Activated T-helper 9 cell treated with anti-CD3 and anti-CD28 coated beads, Interleukin-2, amount 50 U/mL, for 16 hours (primary cell): Measurements from ENCODE around the gene THOC6.

ENCODE experiments used
- DNase-seq: peaks from one replicate; pipeline ENCODE4 v3.0.0-alpha.2; 2020; ENCODE audit warnings: low read depth

Gene THOC6

GRCh38 chr16:3023669-3024478, at the start of gene THOC6, which contains the start of gene HCFC1R1:
THOC6 (plus strand) TSS chr16:3024035; CDS start chr16:3024327, 292 bp downstream.
HCFC1R1 (minus strand) TSS chr16:3023942; CDS start chr16:3023941, 1 bp downstream.
- DNase-seq, result peak; percentile 93

GRCh38 chr16:2974319-2975056, 49.3 kb upstream of the THOC6 start:
- DNase-seq, result no peak

GRCh38 chr16:2975161-2975795, 48.6 kb upstream of the THOC6 start:
- DNase-seq, result no peak

GRCh38 chr16:2976201-2976600, 47.6 kb upstream of the THOC6 start:
- no peak for DNase-seq

- no peak for DNase-seq
Measured at GRCh38 chr16:2976673-2977072, 47.2 kb upstream of the THOC6 start.

- DNase-seq, result no peak
Measured at GRCh38 chr16:2977440-2977839, 46.4 kb upstream of the THOC6 start.

- DNase-seq, result no peak
Measured at GRCh38 chr16:2979669-2980226, 44.1 kb upstream of the THOC6 start.

- peak; percentile 91 for DNase-seq
Measured at GRCh38 chr16:2980227-2981176, 43.3 kb upstream of the THOC6 start, which contains the start of gene PKMYT1. PKMYT1 (minus strand) TSS chr16:2980446; CDS start chr16:2979657, 789 bp downstream.

- DNase-seq, result no peak
Measured at GRCh38 chr16:2981177-2981898, 42.5 kb upstream of the THOC6 start.

- DNase-seq, result no peak
Measured at GRCh38 chr16:2981899-2982250, 42.0 kb upstream of the THOC6 start.

- no peak for DNase-seq
Measured at GRCh38 chr16:2982402-2982801, 41.4 kb upstream of the THOC6 start.

GRCh38 chr16:2983706-2984136, 40.1 kb upstream of the THOC6 start:
- DNase-seq, result peak; percentile 60

GRCh38 chr16:2985462-2985861, 38.4 kb upstream of the THOC6 start:
- DNase-seq, result no peak

- no peak for DNase-seq
Measured at GRCh38 chr16:2985893-2986355, 37.9 kb upstream of the THOC6 start.

GRCh38 chr16:2986623-2987188, 37.1 kb upstream of the THOC6 start:
- DNase-seq, result no peak

GRCh38 chr16:2987286-2987685, 36.5 kb upstream of the THOC6 start:
- DNase-seq, result no peak

- DNase-seq, result no peak
Measured at GRCh38 chr16:2987833-2988232, 36.0 kb upstream of the THOC6 start.

GRCh38 chr16:2988590-2989099, 35.2 kb upstream of the THOC6 start:
- no peak for DNase-seq

GRCh38 chr16:2990891-2991290, 32.9 kb upstream of the THOC6 start:
- no peak for DNase-seq
